AG09309 (cell line): Measurements from ENCODE around the gene GLOD5.

Experiments used
- DNase-seq: peaks from one replicate; pipeline ENCODE4 v3.0.0-alpha.2; 2010; ENCODE audit warnings: low read depth
- H3K4me3 ChIP-seq: 2 replicates; pipeline ENCODE4 v1.5.1; 2011; ENCODE audit warnings: mild to moderate bottlenecking, low read depth, low read length, moderate library complexity; ENCODE audit not compliant: control insufficient read depth
- CTCF ChIP-seq: IDR thresholded peaks from 2 replicates; pipeline ENCODE4 v1.5.1; 2011; ENCODE audit warnings: mild to moderate bottlenecking, low read depth, low read length, inconsistent platforms; ENCODE audit not compliant: insufficient read depth, control insufficient read depth; ENCODE audit errors: missing control alignments

The GLOD5 gene

DNA sequence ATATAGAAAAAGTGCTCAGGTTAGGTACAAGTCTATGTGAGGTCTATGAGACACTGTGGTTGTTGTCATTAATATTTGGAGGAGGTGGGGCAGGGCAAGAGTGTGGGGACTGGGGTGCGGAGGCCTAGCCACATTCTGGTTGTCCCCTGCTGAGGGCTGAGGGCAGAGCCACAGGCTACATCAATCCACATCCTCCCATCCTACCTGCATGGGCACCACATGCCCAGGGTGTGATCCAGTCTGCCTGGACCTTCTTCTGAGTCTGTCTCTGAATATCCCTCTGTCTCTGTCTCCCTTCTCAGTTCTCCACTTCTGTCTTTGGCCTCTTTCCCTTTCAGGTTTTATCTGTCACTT, 23.6 kb downstream of the GLOD5 start:
- H3K4me3 ChIP-seq = no peak overlapping the region
- TF ChIP-seq CTCF = no peak
- DNase-seq = no peak

DNA sequence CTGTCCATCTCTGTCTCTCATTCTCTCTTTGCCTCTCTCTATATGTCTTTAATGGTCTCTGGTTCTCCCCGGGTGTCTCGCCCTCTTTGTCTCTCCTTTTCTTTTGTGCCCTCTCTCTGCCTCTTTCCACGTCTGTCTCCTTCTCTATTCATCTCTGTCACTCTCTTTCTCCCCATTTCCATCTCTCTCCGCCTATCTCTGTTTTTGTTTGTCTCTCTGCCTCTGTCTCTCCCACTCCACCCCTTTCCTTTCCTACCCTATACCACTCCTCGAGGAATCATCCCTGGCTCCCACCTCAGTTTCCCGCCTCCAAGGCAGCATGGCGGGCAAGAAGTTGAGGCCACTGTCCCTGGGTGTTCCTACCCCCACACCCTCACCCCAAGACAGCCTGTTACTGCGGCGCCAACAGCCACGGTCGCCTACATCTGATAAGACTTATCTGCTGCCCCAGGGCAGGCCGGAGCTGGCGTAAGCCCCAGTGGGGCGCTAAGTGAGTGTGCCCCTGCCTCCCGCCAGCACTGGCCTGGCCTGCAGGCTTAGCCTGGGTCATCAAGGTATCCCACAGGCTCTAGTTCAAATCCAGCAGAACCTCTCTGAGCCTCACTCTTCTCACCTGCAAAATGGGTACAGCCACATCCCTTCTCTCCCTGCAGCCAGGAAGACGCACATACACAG, 24.1 kb downstream of the GLOD5 start:
- H3K4me3 ChIP-seq = no peak overlapping the region
- TF ChIP-seq CTCF = no peak
- no peak for DNase-seq

- no peak within 1 kb of the TSS for H3K4me3 ChIP-seq
- no peak for DNase-seq
- TF ChIP-seq CTCF = no peak
These were observed 24.8 kb downstream of the GLOD5 start, which contains the start of gene GATA1 for GRCh38 chrX:48786341-48786800. TSS of gene GATA1 (plus strand) at chrX:48786590. CDS start at chrX:48791110, 4,520 bp downstream.

DNA sequence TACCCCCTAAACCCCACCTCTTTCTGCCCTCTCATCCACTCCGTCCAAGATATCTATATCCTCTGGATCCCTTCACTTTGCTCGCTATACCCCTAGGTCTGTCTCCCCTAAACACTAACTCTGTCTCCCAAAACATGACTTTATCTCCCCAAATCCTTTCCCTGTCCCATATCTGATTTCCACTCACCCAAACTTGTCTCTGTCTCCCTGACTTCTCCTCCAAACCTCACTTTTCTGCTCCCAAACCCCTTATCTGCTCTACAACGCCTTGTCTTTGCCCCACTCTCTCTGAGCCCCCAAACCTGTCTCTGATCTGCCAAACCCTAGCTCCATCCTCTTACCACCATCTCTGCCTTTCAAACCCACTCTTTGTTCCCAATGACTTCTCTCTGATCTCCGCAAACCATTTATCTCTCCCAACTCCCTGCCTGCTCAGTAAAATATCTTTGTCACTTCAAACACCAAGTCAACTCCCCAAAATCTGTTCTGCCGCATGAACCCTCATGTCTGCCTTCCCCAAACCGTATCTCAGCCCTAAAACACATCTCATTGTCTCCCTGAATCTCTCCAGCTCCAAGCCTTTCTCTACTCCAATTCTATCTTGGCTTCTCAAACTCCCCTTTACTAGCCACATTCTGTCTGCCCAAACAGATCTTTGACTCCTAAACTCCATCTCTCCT, 25.4 kb downstream of the GLOD5 start:
- no peak for TF ChIP-seq CTCF
- H3K4me3 ChIP-seq = no peak overlapping the region
- DNase-seq = no peak

GRCh38 chrX:48787505-48788443, 26.2 kb downstream of the GLOD5 start:
- no peak overlapping the region for H3K4me3 ChIP-seq
- TF ChIP-seq CTCF = no peak
- no peak for DNase-seq
